Endothelial cell of umbilical vein (primary cell): Measurements from ENCODE around the gene PITPNM3. TPM values are rescaled to one million over a fixed set of nuclear protein-coding genes. Genes with fewer than 3 reads are reported as not detected.

Experiments used
- BruUV-seq: library from RNA; stranded (reverse); fragments of 400-500 nt; replicated peaks from 2 replicates; lab custom pipeline; 2021; lab: Mats Ljungman, UMichigan
- CTCF ChIA-PET: fragments of 300-600, 350-600 bp; sonication (Branson Sonifier 250); formaldehyde crosslinking; loops from one replicate; lab custom pipeline; 2021; ENCODE audit warnings: antibody characterized with exemption, inconsistent platforms; lab: Charles Lee
- POLR2A ChIA-PET: fragments of 300-600, 350-600 bp; sonication (Branson Sonifier 250); formaldehyde crosslinking; loops from one replicate; lab custom pipeline; 2021; ENCODE audit warnings: antibody characterized with exemption, inconsistent platforms; lab: Charles Lee
- DNase-seq: peaks from one replicate; pipeline ENCODE4 v3.0.0-alpha.2; 2011; ENCODE audit warnings: low read depth, low spot score
- FAIRE-seq: peaks from 2 replicates; lab custom pipeline; 2011; peaks lifted over from hg19 to GRCh38; lab: Jason Lieb, UNC
- H2AFZ ChIP-seq: 2 replicates; pipeline ENCODE4 v1.6.0; 2012; ENCODE audit warnings: low read depth, low read length, control low read depth, inconsistent platforms
- H3K27ac ChIP-seq: 2 replicates; pipeline ENCODE4 v1.5.1; 2011; ENCODE audit warnings: low read depth, mild to moderate bottlenecking, control low read depth, low read length, moderate library complexity; ENCODE audit not compliant: insufficient read depth
- H3K27me3 ChIP-seq, 2 experiments: 2 replicates each; pipeline versions ENCODE4 v1.6.0 to v1.6.1; 2011; ENCODE audit warnings: low read length in 2 of 2, mixed read lengths in 1 of 2; ENCODE audit not compliant: control insufficient read depth in 2 of 2, insufficient read depth in 2 of 2
- H3K36me3 ChIP-seq, 2 experiments: 2 replicates in 1 of 2; 3 replicates in 1 of 2; pipeline ENCODE4 v1.5.1; 2011; ENCODE audit warnings: low read length in 2 of 2, mild to moderate bottlenecking in 1 of 2, moderate library complexity in 1 of 2; ENCODE audit not compliant: control insufficient read depth in 2 of 2, insufficient read depth in 2 of 2; ENCODE audit errors: extremely low read depth in 1 of 2
- H3K4me1 ChIP-seq: 3 replicates; pipeline ENCODE4 v1.5.1; 2011; ENCODE audit warnings: mild to moderate bottlenecking, low read length; ENCODE audit not compliant: control insufficient read depth, insufficient read depth; ENCODE audit errors: extremely low read depth
- H3K4me2 ChIP-seq: 2 replicates; pipeline ENCODE4 v1.6.1; 2011; ENCODE audit warnings: low read length, control low read depth, mixed read lengths; ENCODE audit not compliant: insufficient read depth
- H3K4me3 ChIP-seq, 3 experiments: fragments of 200-600 bp in 1 of 3; sonication (generic), shearing (Covaris generic) in 1 of 3; replicated peaks in 1 of 3; 2 replicates each; pipeline ENCODE4 v1.5.1; 2011 to 2016; ENCODE audit warnings: control low read depth in 3 of 3, low read length in 3 of 3, mild to moderate bottlenecking in 2 of 3, inconsistent platforms in 1 of 3, low read depth in 1 of 3, moderate library complexity in 1 of 3; ENCODE audit not compliant: insufficient read depth in 1 of 3
- H3K79me2 ChIP-seq: 2 replicates; pipeline ENCODE4 v1.6.0; 2012; ENCODE audit warnings: low read length, inconsistent platforms; ENCODE audit not compliant: control insufficient read depth, insufficient read depth
- H3K9ac ChIP-seq: replicated peaks from 2 replicates; pipeline ENCODE3; 2011; ENCODE audit warnings: low read length, control low read depth; ENCODE audit not compliant: insufficient read depth; ENCODE audit errors: extremely low read depth
- H3K9me1 ChIP-seq: replicated peaks from 3 replicates; pipeline ENCODE4 v1.6.0; 2011; ENCODE audit warnings: mild to moderate bottlenecking, low read length; ENCODE audit not compliant: control insufficient read depth, insufficient read depth; ENCODE audit errors: extremely low read depth
- H3K9me3 ChIP-seq: replicated peaks from 2 replicates; pipeline ENCODE4 v1.5.1; 2012; ENCODE audit warnings: low read length, inconsistent platforms; ENCODE audit not compliant: control insufficient read depth, insufficient read depth
- H4K20me1 ChIP-seq: replicated peaks from 2 replicates; pipeline ENCODE3; 2011; ENCODE audit warnings: mild to moderate bottlenecking, low read length; ENCODE audit not compliant: control insufficient read depth, insufficient read depth; ENCODE audit errors: extremely low read depth
- CTCF ChIP-seq, 2 donors: IDR thresholded peaks; 1 replicate in 1 of 2; 2 replicates in 1 of 2; pipeline ENCODE4 v1.5.1; 2011; ENCODE audit warnings: low read length in 2 of 2, mild to moderate bottlenecking in 2 of 2, moderate library complexity in 2 of 2, control low read depth in 1 of 2, inconsistent platforms in 1 of 2, low read depth in 1 of 2; ENCODE audit not compliant: insufficient read depth in 1 of 2; ENCODE audit errors: extremely low read depth in 1 of 2
- EZH2 ChIP-seq: IDR thresholded peaks from 2 replicates; pipeline ENCODE4 v1.6.1; 2012; ENCODE audit warnings: borderline replicate concordance, low read depth, mild to moderate bottlenecking, moderate library complexity, low read length, inconsistent platforms; ENCODE audit not compliant: severe bottlenecking
- FOS ChIP-seq: IDR thresholded peaks from 2 replicates; pipeline ENCODE4 v1.6.1; 2011; ENCODE audit warnings: mild to moderate bottlenecking, low read length, moderate library complexity, borderline replicate concordance; ENCODE audit not compliant: insufficient read depth
- GATA2 ChIP-seq: IDR thresholded peaks from 2 replicates; pipeline ENCODE4 v1.7.0; 2011; ENCODE audit warnings: low read depth, mild to moderate bottlenecking, moderate library complexity, mixed read lengths, low read length; ENCODE audit not compliant: insufficient read length, insufficient read depth
- JUN ChIP-seq: IDR thresholded peaks from 2 replicates; pipeline ENCODE4 v1.6.1; 2011; ENCODE audit warnings: borderline replicate concordance, low read depth; ENCODE audit not compliant: insufficient read length, insufficient read depth
- MAX ChIP-seq: IDR thresholded peaks from 2 replicates; pipeline ENCODE4 v1.6.1; 2011; ENCODE audit not compliant: insufficient read depth, insufficient read length
- MYC ChIP-seq: IDR thresholded peaks from one replicate; pipeline ENCODE4 v1.6.1; 2011; ENCODE audit warnings: mild to moderate bottlenecking, low read depth, low read length
- POLR2A ChIP-seq: IDR thresholded peaks from 2 replicates; pipeline ENCODE4 v1.6.1; 2012; ENCODE audit warnings: low read depth, mild to moderate bottlenecking, control low read depth, low read length
- POLR2AphosphoS5 ChIP-seq: IDR thresholded peaks from 2 replicates; pipeline ENCODE4 v1.6.1; 2012; ENCODE audit warnings: low read depth, mild to moderate bottlenecking, control low read depth, low read length, moderate library complexity; ENCODE audit not compliant: insufficient read depth
- dilution Hi-C: fragments of 300-500 bp; cut with MboI; formaldehyde crosslinking; loops from one replicate; pipeline ENCODE4 v1.15.0; 2019; ENCODE audit warnings: low sequenced_read_pairs; ENCODE audit not compliant: extremely low pct_ligation_motif_present
- intact Hi-C: fragments of 100-400 bp; cut with micrococcal nuclease; formaldehyde crosslinking; loops from one replicate; pipeline ENCODE4 v1.10.0; 2022
- polyA plus RNA-seq, 4 experiments: library from polyadenylated mRNA; depleted of rRNA in 3 of 4; stranded (reverse) in 3 of 4; unstranded in 1 of 4; fragments of >200 nt; gene quantifications; 2 replicates each; pipeline versions ENCODE4 v1.2.1 to v1.2.3, GENCODE V29; 2011 to 2012; ENCODE audit warnings: missing spikeins in 1 of 4
- total RNA-seq: library from RNA; stranded (reverse); gene quantifications from 2 replicates; pipeline ENCODE4 v1.2.3, GENCODE V29; 2021

PITPNM3 gene
- total and polyA plus RNA-seq, 2 donors (not counting 3 experiments of a cell fraction or from before 2014, with no cell fraction given), result 1.0 to 1.9 TPM

- ChIA-PET POLR2A (no interaction called here), CTCF (no interaction called here)
- dilution Hi-C loops, result no loop called here
- no peak overlapping the region for H3K9ac ChIP-seq
- no peaks in the 10 kb centered on the region for H3K9me3 ChIP-seq
- peaks cover 6% of the 10 kb centered on the region for H3K4me1 ChIP-seq
- H3K4me3 ChIP-seq, result no peak overlapping the region
- H3K9me1 ChIP-seq, result no peaks in the 10 kb centered on the region
- no peaks in the 10 kb centered on the region for H3K27me3 ChIP-seq
- no peak for TF ChIP-seq POLR2A
- TF ChIP-seq MYC, result no peak
- no peak for TF ChIP-seq GATA2
- TF ChIP-seq JUN, result no peak
- no peak for TF ChIP-seq EZH2
- no peak for TF ChIP-seq POLR2AphosphoS5
- no peak for TF ChIP-seq CTCF (IDR thresholded peaks at IDR 0.05; ENCODE audit: extremely low read depth in 1 of 2, insufficient read depth in 1 of 2, low read depth in 1 of 2, low read length in 2 of 2)
- TF ChIP-seq MAX, result no peak
- no peak for TF ChIP-seq FOS
- H4K20me1 ChIP-seq, result no peaks in the 10 kb centered on the region
- H3K27ac ChIP-seq, result no peak overlapping the region
- FAIRE-seq (no peak), DNase-seq (no peak)
- BruUV-seq, result no TSS peak
- no peaks in the 10 kb centered on the region for H3K36me3 ChIP-seq
- intact Hi-C loops, result no loop called here
- no peaks in the 10 kb centered on the region for H3K79me2 ChIP-seq
- no peak overlapping the region for H3K4me2 ChIP-seq
- H2AFZ ChIP-seq, result no peak overlapping the region
These were observed 88.8 kb downstream of the PITPNM3 start for GRCh38 chr17:6467567-6467966.
